Femur (tissue), 1 donor: ENCODE results near the gene TDRD12.
A peak's percentile ranks its signal among the peaks of the same experiment; 100 is the strongest.
"Not testable (repeated sequence)": the region's sequence is repeated elsewhere in the genome, so short reads cannot be mapped to it uniquely, and the experiment has no call there.

ENCODE experiments used
- DNase-seq: peaks from one replicate; pipeline ENCODE4 v3.0.0-alpha.2; 2017

TDRD12 gene

GRCh38 chr19:32719611-32720059 is at the start of gene TDRD12:
Gene TDRD12, plus strand, starts transcription at chr19:32719767. Its CDS starts 306 bp downstream, at chr19:32720073.
- DNase-seq: no peak

DNA sequence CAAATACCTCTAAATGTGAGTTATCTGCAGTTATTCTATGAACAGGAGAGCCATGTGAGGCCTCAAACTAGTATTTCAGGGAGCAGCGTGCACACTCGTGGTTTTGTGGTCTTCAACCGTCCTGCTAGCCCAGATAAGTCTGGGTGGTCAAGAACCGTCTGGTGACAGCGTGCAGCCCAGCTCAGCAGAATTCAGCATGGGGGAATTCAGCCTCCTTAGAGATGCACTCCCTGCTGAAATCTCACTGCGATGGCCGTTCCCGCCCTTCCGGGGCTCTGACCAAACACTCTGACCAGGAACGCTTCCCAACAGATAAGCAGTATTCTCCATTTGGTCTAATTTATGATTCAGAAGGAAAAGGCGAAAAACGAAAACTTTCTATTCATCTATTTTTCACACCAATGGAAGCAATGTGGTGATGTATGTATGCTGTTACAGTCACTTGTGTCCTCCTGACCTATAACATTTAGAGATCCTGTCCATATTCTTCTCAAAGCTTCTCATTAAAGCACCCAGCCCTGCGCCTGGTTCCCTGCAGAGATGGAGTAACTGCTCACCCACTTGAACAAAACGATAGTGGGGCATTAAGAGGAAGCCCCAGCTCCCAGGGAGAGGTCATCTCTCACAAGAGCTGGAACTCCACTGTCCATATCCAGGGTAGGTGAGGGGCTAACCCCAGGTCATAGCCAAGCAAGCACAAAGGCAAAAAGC is 47.5 kb upstream of the TDRD12 start:
- no peak for DNase-seq

DNA sequence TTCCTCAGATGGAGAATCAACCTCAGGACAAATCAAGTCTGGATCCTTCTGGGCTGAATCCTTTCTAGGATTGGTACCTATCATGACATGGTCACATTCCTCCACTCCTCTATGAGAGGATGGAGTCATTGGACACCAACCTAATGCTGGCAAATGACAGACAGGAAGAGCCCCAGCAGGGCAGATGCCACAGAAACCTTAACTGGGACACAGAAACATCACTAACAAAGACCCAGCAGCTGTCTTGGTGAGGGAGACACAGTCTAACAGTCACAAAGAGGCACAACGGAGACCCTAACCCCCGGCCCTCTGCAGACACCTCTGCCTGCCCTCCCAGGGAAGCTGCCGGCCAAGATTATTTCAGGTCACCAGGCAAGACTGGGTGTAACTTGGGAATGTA is 46.7 kb upstream of the TDRD12 start:
- no peak for DNase-seq

- no peak for DNase-seq
These were observed 46.0 kb upstream of the TDRD12 start for GRCh38 chr19:32673573-32673972.

DNA sequence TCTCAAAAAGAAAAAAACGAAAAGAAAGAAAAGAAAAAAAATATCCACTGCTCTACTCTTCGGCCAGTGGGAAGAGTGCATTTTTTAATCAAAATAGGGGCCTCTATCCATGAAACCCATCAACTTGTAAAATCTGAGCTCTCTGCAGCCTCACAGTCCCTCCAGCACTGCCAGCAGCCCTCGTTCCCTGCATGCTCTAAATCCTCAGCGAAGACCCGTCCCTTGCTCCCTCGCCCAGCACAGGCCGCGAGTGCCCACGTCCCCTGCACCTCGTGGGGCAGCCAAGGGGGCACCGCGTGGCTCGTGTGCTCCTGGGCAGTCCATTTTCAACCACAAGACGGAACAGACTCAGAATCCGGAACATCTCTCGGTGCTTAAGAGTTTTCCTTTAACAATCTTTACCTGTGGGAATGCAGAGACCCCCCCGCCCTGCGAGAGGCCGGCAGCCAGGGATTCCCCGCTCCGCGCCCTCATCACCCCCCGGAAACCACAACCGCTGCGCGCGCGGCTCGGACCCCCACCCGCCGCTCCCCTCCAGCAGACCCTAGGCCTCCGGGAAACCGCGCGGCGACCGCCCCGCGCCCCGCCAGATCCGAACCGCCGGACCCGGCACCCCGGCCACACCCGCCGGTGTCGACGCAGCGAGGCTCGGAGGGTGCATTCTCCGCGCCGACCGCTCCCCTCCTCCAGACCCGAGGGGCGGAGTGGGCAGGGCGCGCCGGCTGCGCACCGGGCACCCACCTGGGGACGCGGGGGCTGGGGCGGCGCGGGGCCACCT is 45.2 kb upstream of the TDRD12 start:
- no peak for DNase-seq

DNA sequence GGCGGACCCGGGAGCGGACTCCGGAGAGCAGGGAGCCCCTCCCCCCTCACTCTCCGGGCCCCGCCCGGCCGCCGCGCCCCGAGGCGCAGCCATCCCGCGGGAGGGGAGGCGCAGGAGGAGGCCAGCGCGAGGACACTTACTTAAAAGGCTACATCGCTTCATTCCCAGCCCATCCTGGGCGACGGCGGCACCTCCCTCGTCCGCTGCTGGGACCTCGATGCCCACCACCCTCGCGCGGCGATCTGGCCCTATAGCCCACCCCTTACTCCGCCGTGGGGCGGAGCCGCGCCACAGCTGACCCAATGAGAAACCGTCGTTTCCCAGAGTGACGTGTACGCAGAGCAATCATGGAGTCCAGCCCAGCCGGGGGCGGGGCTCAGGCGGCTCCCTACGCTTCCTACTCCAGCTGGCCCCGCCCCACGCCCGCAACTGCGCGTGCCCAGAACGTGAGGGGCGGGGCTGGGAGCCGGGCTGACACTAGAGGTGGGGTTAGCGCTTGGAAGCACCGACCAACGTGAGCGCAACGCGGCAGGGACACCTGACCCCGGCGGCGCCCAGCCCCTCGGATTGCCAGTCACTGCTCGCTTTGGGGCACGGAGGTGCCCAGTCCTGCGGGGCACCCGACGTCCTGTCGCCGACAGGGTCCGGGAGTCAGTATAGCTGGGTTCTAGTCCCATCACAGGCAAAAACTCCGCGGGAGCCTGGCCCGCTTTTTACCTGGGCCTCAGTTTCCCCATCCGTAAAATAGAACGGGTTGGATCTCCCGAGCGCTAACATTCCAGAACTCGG is 44.4 kb upstream of the TDRD12 start, which contains the start of gene ANKRD27:
Gene ANKRD27 (minus strand): TSS at position 250 of the 789 bp plus-strand sequence. CDS start 16,165 bp downstream, outside the sequence.
- peak; percentile 99 for DNase-seq

GRCh38 chr19:32675720-32676185 is 43.8 kb upstream of the TDRD12 start, which contains the start of gene RGS9BP:
Gene RGS9BP, plus strand, starts transcription at chr19:32675848. Its CDS starts 416 bp downstream, at chr19:32676264.
- DNase-seq: peak; percentile 76

GRCh38 chr19:32676186-32676894 is 43.2 kb upstream of the TDRD12 start:
- DNase-seq: no peak

DNA sequence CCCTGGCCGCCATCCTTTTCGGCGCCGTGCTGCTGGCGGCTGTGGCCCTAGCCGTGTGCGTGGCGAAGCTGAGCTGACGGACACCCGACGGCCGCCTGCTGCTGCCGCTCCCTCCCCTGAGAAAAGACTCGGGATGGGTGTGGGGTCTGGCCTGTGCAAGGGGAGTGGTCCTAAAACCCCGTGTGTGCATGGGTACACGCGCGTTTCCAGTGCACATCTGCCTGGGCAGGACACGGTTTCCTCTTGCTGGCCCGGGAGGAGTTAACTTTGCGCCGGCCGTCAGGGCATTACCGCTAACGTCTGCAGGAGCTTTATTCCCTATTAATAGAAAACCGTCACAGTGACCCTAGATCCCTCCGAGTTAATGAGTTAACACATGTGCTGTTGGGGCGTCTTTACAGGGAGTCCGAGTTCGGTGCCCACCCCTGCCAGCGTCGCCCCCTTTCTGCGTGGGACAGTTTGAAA is 42.6 kb upstream of the TDRD12 start:
- no peak for DNase-seq

DNA sequence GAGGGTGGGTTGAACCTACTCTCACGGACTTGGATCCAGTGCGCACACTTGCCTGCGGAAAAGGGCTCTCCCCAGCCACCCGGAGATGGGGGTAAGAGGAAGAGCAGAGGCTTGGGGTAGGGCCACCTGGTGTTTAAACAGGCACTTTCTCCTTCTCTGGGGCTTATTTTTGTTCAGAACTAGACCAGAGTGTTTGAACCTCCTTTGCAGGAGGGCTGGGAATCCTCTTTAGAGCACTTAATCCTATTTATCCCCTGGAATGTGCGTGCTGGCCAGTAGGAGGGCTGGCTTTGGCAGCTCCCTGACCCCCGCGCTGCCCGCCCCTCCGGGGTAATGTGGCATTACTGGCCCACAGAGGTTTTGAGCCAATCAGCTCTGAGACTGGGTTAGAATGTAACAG is 41.9 kb upstream of the TDRD12 start:
- no peak for DNase-seq

- DNase-seq: no peak
These were observed 38.6 kb upstream of the TDRD12 start for GRCh38 chr19:32680986-32681385.

DNA sequence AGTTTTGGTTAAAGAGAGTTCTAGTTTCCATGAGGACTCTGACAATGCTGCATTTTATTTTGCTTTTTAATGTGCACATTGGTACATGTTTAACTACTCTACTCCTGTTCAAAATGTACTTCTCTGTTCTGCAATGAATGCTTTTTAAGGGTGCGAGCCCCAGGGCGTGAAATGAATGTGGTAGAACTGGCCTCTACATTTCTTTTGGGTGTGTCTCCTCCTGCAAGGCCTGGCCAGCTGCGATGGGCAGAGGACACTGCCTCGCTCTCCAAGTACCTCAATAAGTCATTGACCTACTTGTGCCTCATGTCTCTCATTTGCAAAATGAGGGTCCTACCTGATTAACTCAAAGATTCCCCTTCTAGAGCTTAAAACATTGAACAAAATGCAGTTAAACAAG is 37.2 kb upstream of the TDRD12 start:
- no peak for DNase-seq

GRCh38 chr19:32686847-32687475 is 32.6 kb upstream of the TDRD12 start:
- no peak for DNase-seq

DNA sequence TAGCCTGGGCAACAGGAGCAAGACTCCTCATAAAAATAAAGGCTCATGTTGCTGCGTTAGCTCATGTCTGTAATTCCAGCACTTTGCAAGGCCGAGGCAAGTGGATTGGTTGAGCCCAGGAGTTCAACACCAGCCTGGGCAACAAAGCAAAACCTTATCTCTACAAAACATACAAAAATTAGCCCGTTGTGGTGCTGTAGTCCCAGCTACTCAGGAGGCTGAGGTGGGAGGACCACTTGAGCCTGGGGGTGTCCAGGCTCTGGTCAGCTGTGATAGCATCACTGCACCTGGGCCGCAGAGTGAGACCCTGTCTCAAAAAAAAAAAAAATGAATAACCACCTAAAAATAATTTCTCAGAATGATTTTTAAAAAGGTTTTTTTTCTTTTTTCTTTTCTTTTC is 31.9 kb upstream of the TDRD12 start:
- no peak for DNase-seq

GRCh38 chr19:32688311-32688710 is 31.3 kb upstream of the TDRD12 start:
- no peak for DNase-seq

DNA sequence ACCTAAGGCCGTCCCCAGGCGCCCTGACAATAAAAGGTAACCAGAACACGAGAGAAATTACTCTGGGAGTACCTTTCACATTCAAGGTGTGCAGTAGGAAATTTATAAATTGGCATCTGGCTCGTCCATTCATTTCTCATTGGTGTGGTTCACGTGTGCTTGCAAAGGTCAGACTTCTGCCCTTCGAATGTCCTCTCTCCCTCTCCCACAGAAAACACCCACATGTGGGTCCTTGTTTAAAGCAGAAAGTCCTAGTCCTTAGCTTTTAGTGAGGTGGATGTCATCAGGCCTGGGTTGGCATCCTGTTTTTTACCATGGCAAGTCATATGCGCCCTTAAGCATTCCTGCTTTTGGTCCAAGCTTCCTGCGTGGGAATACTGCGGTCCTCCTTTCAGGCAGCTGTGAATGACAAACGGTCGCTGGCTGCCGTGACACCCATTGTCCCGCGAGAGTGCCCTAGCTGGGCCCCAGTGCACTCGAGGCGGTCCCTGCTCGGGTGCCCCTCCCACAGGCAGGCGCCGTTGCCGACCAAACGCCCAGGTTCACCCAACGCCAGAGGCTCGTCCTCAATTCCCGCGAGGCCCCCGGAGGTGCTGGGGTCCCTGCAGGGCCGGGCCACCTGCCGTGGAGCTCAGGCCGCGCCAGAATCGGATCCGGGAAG is 28.1 kb upstream of the TDRD12 start, which contains the start of gene NUDT19:
Gene NUDT19 (plus strand): TSS at position 531 of the 661 bp plus-strand sequence. CDS start 140 bp downstream, outside the sequence.
- DNase-seq: peak; percentile 86

GRCh38 chr19:32691952-32692726 is 27.4 kb upstream of the TDRD12 start:
- DNase-seq: peak; percentile 80

DNA sequence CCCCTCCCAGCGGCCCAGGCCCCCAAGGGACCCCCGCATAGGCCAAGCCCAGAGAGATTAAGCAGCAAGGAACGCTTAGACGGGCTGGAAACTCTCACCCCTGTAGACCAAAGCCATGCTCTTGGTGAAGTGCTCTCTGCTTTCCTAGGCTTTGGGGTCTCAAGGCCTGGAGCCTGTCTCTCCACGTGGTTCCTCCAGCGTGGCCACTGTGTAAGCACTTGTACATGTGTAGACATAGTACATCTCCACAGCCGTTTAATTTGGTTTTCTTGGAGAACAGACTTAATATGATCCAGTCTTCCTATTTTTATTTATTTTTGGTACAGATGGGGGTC is 26.9 kb upstream of the TDRD12 start:
- DNase-seq: no peak

DNA sequence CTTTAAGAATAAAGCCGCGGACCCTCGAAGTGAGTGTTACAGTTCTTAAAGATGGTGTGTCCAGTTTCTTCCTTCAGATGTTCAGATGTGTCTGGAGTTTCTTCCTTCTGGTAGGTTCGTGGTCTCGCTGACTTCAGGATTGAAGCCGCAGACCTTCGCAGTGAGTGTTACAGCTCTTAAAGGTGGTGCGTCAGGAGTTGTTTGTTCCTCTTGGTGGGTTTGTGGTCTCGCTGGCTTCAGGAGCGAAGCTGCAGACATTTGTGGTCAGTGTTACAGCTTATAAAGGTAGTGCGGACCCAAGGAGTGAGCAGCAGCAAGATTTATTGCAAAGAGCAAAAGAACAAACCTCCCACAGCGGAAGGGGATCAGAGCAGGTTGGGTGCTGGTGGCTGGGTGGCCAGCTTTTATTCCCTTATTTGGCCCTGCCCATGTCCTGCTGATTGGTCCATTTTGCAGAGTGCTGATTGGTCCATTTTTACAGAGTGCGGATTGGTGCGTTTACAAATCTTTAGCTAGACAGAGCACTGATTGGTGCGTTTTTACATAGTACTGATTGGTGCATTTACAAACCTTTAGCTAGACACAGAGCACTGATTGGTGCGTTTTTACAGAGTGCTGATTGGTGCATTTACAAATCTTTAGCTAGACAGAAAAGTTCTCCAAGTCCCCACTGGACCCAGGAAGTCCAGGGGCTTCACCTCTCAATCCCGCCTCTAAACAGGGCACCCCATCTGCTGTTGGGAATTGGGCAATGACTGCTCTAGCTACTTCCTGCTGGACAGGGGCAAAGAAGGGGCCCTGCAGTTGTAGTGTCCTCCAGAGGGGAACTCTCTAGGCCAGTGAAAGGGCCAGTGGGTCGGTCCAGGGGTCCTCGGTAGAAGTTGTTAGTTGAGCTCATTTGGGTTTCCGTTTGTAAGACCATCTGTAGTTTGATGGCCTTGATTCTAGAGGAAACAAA is 26.1 kb upstream of the TDRD12 start:
- not testable (repeated sequence) for DNase-seq
